Stimulated activated CD4-positive, alpha-beta T cell treated with anti-CD3 and anti-CD28 coated beads, Interleukin-15, amount 100 ng/mL, for 48 hours (primary cell): ENCODE data around the gene TCEAL4.
A peak's percentile ranks its signal among the peaks of the same experiment; 100 is the strongest.

Experiments used
- DNase-seq, 2 donors: peaks; one replicate each; pipeline ENCODE4 v3.0.0-alpha.2; 2020; ENCODE audit warnings: low read depth in 2 of 2

The TCEAL4 gene

DNA sequence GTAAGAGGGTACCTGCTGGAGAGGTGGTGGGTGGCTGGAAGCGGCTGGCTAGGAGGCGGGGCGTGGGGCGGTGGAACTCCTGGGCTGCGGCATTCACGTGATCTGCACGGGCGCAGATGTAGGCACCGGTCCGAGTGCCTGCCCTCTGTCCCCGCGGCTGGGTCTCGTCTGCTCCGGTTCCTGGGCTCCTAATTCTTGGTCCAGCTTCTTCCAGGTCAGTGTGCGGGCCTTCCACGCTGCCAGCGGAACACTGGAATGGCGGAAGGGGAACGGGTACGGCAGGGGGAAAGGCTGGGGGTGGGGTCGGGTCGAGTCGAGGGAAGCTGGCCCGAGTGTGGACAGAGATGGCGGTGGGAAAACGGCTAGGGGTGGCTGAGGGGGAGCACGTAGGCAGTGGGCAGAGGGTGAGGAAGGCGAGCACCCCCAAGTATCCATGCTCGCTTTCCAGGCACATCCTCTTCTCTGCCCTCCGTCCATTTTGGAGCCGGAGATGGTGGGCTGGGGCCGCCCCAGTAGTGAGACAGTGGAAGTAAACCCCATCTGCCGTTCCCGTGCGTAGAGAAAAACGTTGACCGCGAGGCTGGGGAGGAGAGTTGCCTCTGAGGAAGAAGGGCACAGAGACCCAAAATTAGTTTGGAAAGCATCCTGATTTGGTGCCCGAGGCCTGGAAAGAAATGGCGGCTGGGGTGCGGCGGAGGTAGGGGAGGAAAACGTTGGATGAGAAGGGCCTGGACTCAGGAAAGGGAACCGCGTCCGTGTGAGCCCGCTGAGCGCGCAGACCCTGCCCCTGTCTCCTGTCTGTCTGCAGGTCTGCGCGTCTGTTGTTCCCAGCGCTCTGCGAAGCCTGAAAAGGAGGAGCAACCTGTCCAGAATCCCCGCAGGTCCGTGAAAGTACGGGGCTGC is at the start of gene TCEAL4:
Gene TCEAL4 (plus strand): TSS at position 105 of the 903 bp plus-strand sequence. CDS start 1,161 bp downstream, outside the sequence.
- DNase-seq: peak in 1 of 2 donors; percentile 14

DNA sequence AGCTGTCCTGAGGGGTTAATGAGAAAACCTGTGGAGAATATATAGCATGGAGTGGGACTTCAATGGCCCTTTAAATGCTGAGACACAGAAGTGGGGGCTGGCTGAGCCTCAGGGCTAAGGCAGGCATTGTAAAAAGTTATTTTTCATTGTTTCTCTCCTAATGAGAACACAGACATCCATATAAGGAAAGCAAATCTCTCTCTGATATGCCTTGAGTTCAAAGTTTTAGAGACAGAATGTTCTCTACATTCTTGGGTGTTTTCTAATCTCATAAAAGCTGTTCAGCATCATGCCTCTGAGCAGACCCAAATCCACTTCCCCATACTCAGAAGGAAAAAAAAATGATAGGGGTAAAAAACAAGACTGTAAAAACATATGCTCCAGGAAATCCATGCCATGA is 49.2 kb upstream of the TCEAL4 start:
- no peak for DNase-seq

DNA sequence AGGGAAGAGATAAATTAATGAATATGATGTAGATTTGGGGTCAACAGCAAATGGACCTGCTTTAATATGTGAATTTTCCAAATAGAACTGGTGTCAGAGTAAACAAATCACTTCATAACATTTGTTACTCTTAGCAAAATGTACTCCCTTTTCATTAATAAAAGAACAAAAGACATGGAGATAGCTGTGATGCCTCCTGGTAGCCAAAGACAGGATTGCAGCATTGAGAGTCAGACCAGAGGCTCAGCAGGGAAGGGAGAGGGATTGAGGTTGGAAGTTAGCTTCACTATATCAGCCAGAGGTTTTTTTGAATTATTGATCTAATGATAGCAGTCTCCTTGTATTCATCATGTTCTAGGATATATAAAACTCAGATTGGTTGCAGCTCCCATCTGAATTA is 48.6 kb upstream of the TCEAL4 start:
- no peak for DNase-seq

DNA sequence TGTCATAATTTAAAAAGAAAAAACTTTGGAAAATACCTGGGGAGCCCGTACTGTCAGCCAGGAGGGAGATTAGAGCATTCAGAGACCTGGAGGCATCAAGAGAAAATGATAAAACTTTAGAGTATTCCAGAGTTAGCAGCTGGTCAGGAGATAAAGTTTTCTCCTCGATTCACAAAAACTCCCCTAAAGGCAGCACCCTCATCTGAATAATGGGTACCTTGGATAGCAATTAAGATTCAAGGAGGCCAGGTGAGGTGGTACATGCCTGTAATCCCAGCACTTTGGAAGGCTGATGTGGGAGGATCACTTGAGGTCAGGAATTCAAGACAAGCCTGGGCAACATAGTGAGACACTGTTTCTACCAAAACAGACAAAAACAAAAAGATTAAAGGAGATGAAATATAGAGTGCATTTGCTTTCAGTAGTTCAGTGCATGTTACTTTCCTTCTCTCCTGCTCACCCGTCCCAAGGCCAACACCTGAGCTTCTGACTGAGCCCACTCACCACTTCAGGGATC is 47.4 kb upstream of the TCEAL4 start:
- no peak for DNase-seq

DNA sequence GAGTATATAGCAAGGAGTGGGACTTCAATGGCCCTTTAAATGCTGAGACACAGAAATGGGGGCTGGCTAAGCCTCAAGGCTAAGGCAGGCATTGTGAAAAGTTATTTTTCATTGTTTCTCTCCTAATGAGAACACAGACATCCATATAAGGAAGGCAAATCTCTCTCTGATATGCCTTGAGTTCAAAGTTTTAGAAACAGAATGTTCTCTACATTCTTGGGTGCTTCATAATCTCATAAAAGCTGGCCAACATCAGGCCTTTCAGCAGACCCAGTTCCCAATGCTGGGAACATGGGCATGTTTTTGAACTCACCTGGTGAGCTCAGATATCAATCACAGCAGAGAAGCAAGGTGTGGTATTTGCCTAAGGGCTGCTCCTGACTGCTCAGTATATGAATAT is 46.6 kb upstream of the TCEAL4 start:
- no peak for DNase-seq

DNA sequence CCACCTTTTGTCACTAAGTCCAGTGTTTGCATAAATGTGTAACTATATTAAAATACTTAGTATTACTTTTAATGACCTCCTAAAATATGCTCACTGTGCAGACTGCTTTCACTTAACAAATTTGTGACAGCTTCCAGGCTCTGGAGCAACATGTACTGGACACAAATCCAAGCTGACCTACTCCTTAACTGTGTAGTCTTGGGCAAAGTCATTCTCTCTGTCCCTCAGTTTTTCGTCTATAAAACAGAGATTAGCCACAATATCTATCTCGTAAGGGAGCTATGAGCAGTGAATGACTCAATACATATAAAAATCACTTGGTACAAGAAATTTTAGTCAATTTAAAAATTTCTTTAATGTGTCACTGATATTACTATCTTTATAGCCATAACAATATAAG is 45.6 kb upstream of the TCEAL4 start:
- DNase-seq: no peak

DNA sequence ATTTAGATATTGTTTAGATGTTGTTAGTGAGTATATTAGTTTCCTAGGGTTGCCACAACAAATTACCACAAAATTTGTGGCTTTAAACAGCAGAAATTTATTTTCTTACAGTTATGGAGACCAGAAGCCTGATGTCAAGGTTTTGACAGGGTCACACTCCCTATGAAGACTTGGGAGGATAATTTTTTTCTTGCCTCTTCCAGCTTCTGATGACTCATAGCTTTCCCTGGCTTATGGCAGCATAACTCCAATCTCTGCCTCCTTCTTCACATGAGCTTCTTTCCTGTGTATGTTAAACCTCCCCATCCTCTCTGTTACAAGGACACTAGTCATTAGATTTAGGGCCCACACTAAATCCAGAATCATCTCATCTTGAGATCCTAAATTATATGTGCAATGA is 45.2 kb upstream of the TCEAL4 start:
- no peak for DNase-seq

DNA sequence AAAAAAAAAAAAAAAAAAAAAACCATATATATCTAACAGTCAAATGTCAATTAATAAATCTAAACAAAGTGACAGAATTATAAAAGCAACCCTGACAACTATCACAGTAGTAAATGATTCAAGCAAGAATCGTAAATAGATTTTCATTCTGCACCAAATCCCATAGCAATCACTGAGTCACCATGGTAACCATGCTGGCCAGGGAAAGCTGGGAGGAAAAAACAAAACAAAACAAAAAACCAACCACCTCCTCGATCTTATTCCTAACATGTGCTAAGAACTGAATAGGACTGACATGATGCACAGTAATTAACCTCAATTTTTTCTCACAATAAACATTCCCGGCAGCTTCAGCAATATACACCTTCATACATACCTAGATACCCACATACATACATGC is 35.4 kb upstream of the TCEAL4 start:
- no peak for DNase-seq

DNA sequence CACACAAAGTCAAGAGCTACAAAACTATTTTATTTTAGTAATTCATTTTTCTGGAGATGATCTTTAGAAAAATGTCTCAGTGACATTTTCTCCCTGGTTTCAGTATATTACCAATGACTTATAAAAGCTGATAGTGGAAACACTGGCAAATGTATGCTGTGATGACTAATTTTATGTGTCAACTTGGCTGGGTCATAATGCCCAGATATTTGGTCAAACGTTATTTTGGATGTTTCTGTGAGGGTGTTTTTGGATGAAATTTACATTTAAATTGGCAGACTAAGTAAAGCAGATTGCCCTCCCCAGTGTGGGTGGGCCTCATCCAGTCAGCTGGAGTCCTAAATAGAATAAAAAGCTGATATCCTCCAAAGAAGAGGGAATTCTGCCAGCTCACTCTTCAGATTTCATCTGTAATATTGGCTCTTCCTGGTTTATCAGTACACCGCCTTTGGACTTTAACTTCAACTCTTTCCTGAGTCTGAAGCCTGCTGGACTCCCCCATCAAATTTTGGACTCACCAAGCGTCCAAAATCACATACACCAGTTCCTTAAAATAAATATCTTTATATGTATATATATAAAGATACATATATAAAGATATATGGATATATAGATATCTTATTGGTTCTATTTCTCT is 34.8 kb upstream of the TCEAL4 start:
- DNase-seq: no peak

DNA sequence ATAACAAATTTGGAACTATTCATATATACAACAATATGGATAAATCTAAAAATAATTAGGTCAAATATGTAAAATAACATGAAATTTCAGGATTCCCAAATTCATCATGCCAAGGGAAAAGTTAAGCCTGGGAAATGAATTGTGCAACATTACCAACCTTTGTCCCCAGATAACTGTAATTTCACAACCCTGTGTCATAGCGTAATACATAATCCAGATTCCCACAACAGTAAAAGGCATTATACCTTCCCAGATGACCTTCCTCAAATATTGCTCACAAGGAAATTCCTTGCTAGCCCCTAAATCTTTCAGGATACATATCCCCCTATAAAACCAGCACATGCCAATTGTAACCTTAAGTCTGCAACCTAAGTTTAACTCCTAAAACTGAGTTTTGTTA is 33.1 kb upstream of the TCEAL4 start:
- no peak for DNase-seq

DNA sequence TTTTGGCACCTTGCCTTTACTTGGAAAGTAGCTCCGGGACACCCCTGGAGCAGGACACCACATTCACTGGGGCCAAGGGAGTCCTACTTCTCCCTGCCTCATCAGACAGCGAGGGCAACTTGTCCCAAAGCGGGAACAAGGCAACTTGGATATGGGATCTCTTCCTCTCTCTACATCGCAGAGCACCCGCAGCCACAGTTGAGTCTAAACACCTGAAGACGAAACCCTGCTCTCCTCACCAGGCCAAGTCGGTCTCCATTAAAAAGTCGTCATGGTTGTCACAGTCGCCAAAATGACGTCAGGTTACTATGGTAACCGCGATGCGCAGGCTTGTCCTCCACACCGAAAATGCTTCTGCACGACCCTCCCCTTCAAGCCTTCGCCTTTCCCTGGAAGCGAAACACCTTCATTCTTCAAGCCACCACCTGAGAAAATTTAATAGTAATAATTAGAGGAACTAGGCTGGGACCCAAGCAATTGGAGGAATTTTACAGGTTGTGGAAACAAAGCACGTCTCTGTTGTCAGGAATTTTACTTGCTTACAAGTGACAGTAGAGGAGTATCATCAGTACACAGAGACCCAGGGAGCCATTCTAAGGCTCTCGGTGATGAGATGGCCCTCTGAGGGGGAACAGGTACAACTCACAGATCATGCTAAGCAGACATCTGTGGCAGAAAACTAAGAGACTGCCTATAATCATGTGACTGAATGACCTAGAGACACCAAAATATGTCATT is 30.5 kb upstream of the TCEAL4 start:
- DNase-seq: peak; percentile 46 to 58

DNA sequence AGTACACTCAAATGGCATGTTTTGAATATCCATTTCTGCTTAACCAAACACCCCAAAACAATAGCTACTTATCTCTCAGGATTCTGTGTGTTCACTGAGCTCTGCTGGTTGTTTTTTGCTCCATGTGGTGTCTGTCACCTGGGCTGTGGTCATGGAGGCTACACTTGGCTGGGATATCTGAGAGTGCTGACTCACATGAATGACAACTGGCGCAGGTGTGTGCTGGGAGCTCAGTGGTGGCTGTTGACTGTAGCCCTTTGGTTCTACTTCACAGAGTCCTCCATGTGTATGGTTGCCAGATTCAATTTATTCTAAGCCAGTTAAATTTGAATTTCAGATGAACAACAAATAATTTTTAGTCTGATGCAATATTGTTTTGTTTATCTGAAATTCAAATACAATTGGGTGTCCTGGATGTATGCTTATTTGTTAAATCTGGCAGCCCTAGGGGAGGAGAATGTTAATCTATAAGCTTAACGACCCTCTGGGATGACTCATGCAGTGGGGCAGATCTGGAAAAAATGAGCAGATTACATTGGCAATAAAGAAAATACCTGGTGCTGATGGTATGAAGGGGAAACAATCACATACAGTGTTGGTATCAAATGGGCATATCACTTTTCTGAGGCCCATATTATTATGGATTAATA is 28.2 kb upstream of the TCEAL4 start:
- DNase-seq: no peak

DNA sequence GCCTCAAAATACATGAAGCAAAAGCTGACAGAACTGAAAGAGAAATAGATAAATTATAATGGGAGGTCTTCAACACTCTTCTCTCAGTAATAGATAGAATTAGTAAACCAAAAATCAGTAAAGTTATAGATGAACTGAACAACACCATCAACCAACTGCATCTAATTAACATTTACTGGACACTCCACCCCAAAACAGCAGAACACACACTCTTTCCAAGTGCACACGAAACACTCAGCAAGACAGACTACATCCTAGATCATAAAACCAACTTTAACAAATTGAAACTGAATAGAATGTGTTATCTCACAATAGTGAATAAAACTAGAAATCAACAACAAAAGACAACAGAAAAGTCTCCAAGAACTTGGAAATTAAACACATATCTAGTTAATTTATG is 25.1 kb upstream of the TCEAL4 start:
- no peak for DNase-seq

DNA sequence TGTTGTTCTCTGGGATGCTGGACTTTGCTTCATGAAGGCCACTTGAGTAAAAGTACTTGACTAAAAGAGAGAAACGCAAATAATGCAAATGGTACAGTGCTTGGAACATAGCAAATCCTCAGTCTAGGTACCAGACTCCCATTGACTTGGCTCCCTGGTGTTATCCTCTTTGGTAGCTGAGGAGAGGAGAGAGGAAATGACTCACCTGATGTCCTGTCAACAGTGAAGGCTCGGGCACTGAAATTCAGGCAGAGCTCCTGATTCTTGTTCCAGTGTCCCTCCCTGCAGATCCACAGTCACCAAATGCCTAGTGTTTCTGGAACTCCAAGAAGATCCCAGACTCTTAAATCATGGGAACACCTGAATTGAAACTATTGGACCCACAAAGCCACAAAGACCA is 22.5 kb upstream of the TCEAL4 start:
- DNase-seq: no peak

DNA sequence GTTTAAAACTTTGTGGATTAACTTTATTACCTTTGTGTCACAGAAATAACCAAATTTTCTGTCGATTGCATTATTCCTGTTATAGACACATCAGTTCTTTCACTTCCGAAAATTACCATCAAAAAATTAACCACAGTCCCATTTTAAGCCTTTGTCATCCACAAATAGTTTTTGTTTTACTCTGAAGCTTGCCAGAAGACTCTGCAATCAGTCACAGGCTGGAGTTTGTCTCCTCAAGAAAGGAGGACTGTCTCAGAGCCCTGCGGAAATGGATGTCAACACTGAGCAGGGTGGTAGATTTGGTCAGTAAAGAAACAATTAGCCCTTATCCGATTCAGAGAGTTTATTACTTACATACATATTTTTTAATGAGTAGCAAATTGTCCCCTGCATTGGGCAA is 20.1 kb upstream of the TCEAL4 start:
- DNase-seq: no peak

DNA sequence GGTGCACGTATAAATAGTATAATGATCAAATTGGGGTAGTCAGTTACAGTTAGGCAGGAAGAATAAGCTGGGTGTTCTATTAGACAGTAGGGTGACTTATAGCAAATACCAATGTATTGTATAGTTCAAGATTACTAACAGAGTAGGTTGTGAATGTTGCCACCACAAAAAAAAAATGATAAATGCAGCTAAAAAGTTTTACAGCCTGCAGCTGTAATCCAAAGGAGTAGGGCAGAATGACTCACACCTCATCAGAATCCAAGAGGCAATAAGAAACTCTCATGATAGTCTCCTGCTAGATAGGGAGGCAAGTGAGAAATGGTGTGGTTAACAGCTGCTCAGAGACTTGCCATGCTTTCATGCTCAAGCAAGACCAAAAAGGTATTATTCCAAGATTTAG is 19.6 kb upstream of the TCEAL4 start:
- no peak for DNase-seq

DNA sequence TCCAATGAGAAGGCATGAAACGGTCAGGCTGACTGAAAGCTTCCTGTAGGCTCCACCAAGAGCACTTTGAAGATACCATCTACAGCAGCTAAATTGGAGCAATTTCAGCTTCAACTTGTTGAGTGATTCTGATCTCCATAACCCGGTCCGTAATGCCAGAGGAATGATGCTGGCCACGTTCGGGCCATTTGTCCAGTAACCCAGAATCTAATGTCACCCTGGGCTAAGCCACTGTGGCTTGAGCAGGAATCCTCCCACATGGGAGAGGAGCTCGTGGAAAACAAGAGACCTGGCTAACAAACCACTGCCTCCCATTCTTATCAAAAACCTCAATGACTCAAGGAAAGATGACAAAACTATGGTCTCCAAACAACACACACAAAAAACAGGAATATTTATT is 14.2 kb upstream of the TCEAL4 start:
- no peak for DNase-seq

DNA sequence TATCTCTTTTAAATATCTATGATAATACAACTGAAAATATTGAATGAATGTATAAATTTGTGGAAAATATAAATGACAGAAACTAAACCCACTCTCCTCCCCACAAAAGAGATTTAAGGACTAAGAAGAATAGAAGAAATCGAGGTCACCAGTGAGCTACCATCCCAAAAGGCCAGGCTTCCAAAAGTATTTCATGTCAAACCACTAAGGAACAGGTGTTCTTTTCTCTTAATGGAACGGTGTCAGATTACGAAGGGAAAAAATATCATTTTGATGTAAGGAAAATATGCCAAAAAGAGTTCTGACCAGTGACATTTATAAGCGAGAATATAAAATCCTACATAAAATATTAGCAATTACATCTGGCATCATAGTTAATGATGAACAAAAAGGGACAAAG is 13.6 kb upstream of the TCEAL4 start:
- no peak for DNase-seq

DNA sequence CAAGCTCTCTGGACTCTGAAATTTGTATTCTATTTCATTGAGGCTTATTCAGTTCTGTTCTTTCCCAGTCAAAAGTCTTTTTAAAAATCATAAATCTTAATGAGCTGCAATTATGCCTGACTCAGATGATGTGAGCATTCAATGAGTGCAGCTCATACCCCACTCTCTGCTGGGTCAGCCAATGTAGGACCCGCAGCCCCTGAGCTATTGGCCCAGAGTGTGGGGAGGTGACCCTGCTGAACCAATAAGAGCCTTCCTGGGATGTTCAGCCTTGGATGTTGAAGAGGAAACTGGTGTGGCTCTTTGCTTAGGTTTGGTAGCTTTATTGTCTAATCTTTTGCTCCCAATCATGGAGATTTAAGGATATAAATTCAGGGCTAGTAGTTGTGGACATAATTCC is 12.1 kb upstream of the TCEAL4 start:
- no peak for DNase-seq

DNA sequence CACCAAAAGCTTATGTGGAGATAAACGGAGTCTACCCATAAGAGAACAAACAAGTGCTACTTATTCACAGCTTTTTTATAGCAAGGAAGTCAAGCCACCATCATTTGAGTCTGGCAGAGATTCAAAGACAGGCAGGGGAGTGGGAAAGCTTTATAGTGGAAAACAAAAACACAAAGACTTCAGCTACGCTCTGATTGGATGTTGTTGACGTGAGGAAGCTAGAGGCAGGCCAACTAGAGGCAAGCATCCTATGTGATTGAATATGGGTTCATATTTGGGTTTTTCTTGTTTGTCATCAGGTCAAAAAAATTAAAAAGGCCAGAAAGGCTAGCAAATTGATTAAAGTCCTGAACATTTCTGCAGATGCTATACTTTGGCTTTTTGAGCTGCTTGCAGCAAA is 719 bp upstream of the TCEAL4 start:
- no peak for DNase-seq

DNA sequence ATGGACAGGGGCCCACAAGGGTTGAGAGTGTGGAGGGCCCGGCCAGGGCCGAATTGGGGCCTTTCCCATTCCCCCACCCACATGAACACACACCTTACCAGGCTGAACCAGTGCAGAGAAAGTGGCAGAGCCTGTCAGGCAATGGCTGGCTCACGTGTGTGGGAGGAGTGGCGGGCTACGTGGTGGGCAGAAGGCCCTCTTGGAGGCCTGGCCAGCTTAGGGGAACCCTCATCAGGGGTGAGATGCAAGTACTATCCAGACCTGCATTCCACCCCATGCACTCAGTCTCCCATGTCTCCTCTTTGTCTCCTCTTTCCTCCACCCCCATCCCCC is 965 bp downstream of the TCEAL4 start:
- no peak for DNase-seq

DNA sequence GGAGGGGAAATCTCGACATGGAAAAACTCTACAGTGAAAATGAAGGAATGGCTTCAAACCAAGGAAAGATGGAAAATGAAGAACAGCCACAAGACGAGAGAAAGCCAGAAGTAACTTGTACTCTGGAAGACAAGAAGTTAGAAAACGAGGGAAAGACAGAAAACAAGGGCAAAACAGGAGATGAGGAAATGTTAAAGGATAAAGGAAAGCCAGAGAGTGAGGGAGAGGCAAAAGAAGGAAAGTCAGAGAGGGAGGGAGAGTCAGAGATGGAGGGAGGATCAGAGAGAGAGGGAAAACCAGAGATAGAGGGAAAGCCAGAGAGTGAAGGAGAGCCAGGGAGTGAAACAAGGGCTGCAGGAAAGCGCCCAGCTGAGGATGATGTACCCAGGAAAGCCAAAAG is 1.3 kb downstream of the TCEAL4 start:
- no peak for DNase-seq
